OCI-LY1 (cell line): Measurements from ENCODE around the gene THAP6.
"Not testable (repeated sequence)": the region's sequence is repeated elsewhere in the genome, so short reads cannot be mapped to it uniquely, and the experiment has no call there.

Experiments
- H2AFZ ChIP-seq: fragments of 200-600 bp; sonication (generic), shearing (Covaris generic); 2 replicates; pipeline ENCODE4 v1.6.0; 2014; ENCODE audit warnings: antibody characterized with exemption, mild to moderate bottlenecking, low read length
- H3F3A ChIP-seq: fragments of 200-600 bp; sonication (generic), shearing (Covaris generic); 2 replicates; pipeline ENCODE4 v1.6.0; 2014; ENCODE audit warnings: mild to moderate bottlenecking, antibody characterized with exemption, low read length, moderate library complexity; ENCODE audit not compliant: insufficient read depth
- H3K27ac ChIP-seq: fragments of 200-600 bp; sonication (generic); 2 replicates; pipeline ENCODE4 v1.5.1; 2014; ENCODE audit warnings: low read length, mixed run types, mild to moderate bottlenecking, low read depth; ENCODE audit not compliant: poor library complexity, severe bottlenecking
- H3K27me3 ChIP-seq: fragments of 200-600 bp; sonication (generic); 2 replicates; pipeline ENCODE4 v1.6.0; 2014; ENCODE audit warnings: antibody characterized with exemption, mild to moderate bottlenecking, low read length, moderate library complexity; ENCODE audit not compliant: insufficient read depth
- H3K36me3 ChIP-seq: fragments of 200-600 bp; sonication (generic); 2 replicates; pipeline ENCODE4 v1.6.1; 2014; ENCODE audit warnings: mild to moderate bottlenecking, antibody characterized with exemption, low read length, moderate library complexity, mixed read lengths; ENCODE audit not compliant: insufficient read depth
- H3K4me1 ChIP-seq: fragments of 200-600 bp; sonication (generic); 2 replicates; pipeline ENCODE4 v1.5.1; 2014; ENCODE audit warnings: mild to moderate bottlenecking, low read length, moderate library complexity; ENCODE audit not compliant: insufficient read depth, severe bottlenecking
- H3K4me2 ChIP-seq: fragments of 200-600 bp; sonication (generic), shearing (Covaris generic); 2 replicates; pipeline ENCODE4 v1.6.1; 2014; ENCODE audit warnings: low read length
- H3K4me3 ChIP-seq: fragments of 200-600 bp; sonication (generic); 2 replicates; pipeline ENCODE4 v1.5.1; 2014; ENCODE audit warnings: low read length, low read depth, mild to moderate bottlenecking, mixed read lengths; ENCODE audit not compliant: poor library complexity, severe bottlenecking
- H3K79me2 ChIP-seq: fragments of 200-600 bp; shearing (Covaris generic); 2 replicates; pipeline ENCODE4 v1.6.1; 2016; ENCODE audit warnings: mixed run types, low read length, mixed read lengths; ENCODE audit not compliant: insufficient read depth
- H3K9ac ChIP-seq: fragments of 200-600 bp; sonication (generic), shearing (Covaris generic); 2 replicates; pipeline ENCODE4 v1.6.1; 2014; ENCODE audit warnings: mild to moderate bottlenecking, low read length, mixed read lengths
- H3K9me2 ChIP-seq: fragments of 200-600 bp; sonication (generic), shearing (Covaris generic); 2 replicates; pipeline ENCODE4 v1.6.1; 2014; ENCODE audit warnings: low read depth, mild to moderate bottlenecking, low read length, mixed read lengths
- H3K9me3 ChIP-seq: fragments of 200-600 bp; shearing (Covaris generic); 2 replicates; pipeline ENCODE4 v1.6.1; 2014; ENCODE audit warnings: low read length, mixed read lengths
- H4K20me1 ChIP-seq: fragments of 200-600 bp; sonication (generic), shearing (Covaris generic); 2 replicates; pipeline ENCODE4 v1.6.0; 2016; ENCODE audit warnings: mild to moderate bottlenecking, low read length; ENCODE audit not compliant: insufficient read depth
- EZH2 ChIP-seq: fragments of 200-600 bp; sonication (generic), shearing (Covaris generic); IDR thresholded peaks from 2 replicates; pipeline ENCODE4 v1.8.0; 2017; ENCODE audit warnings: borderline replicate concordance, mixed run types, mild to moderate bottlenecking, antibody characterized with exemption, low read length, moderate library complexity, mixed read lengths
- TF ChIP-seq, protein P1 (sequence below): fragments of 200-600 bp; sonication (generic), shearing (Covaris generic); IDR thresholded peaks from 2 replicates; pipeline ENCODE4 v1.5.1; 2017; ENCODE audit warnings: mild to moderate bottlenecking, antibody characterized with exemption, low read length, moderate library complexity, mixed read lengths

The THAP6 gene

DNA sequence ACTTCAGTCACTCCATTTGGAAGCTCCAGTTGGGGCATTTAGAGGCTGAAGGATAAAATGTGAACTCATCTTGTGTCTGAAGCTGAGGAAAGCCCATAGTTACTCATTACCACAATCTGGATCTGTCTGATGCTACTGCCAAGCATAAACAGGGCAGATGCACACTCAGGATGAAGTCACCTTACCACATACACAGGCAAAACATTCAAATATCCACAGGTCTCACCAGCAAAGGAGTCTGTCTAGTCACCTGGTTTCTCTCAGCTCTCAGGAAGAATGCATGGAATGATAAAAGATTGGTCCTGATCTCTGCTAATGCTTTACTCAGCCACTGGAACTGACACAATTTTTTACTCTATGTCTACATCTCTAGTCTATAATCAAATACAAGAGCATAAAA, 28.6 kb downstream of the THAP6 start:
- Histone ChIP-seq H3K27ac (no peak overlapping the region), H3K9ac (no peak overlapping the region), H3K4me1 (peaks cover 7% of the 10 kb centered on the region), H3K79me2 (no peaks in the 10 kb centered on the region), H3K4me2 (no peak overlapping the region), H4K20me1 (no peaks in the 10 kb centered on the region), H2AFZ (no peak overlapping the region), H3F3A (no peaks in the 10 kb centered on the region), H3K27me3 (no peaks in the 10 kb centered on the region), H3K4me3 (no peak overlapping the region), H3K36me3 (no peaks in the 10 kb centered on the region), H3K9me2 (no peaks in the 10 kb centered on the region), H3K9me3 (no peaks in the 10 kb centered on the region)
- no peak for TF ChIP-seq EZH2
- TF ChIP-seq, protein P1, sequence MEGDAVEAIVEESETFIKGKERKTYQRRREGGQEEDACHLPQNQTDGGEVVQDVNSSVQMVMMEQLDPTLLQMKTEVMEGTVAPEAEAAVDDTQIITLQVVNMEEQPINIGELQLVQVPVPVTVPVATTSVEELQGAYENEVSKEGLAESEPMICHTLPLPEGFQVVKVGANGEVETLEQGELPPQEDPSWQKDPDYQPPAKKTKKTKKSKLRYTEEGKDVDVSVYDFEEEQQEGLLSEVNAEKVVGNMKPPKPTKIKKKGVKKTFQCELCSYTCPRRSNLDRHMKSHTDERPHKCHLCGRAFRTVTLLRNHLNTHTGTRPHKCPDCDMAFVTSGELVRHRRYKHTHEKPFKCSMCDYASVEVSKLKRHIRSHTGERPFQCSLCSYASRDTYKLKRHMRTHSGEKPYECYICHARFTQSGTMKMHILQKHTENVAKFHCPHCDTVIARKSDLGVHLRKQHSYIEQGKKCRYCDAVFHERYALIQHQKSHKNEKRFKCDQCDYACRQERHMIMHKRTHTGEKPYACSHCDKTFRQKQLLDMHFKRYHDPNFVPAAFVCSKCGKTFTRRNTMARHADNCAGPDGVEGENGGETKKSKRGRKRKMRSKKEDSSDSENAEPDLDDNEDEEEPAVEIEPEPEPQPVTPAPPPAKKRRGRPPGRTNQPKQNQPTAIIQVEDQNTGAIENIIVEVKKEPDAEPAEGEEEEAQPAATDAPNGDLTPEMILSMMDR, result no peak

- H3K9ac ChIP-seq, H3K27ac ChIP-seq, H4K20me1 ChIP-seq, H3K4me1 ChIP-seq, H3K4me3 ChIP-seq, H3K36me3 ChIP-seq, H3K27me3 ChIP-seq, H2AFZ ChIP-seq, H3K9me3 ChIP-seq, H3K9me2 ChIP-seq, H3K4me2 ChIP-seq, H3F3A ChIP-seq, H3K79me2 ChIP-seq: not testable (repeated sequence)
Measured at GRCh38 chr4:75544220-75544619, 29.9 kb downstream of the THAP6 start.

DNA sequence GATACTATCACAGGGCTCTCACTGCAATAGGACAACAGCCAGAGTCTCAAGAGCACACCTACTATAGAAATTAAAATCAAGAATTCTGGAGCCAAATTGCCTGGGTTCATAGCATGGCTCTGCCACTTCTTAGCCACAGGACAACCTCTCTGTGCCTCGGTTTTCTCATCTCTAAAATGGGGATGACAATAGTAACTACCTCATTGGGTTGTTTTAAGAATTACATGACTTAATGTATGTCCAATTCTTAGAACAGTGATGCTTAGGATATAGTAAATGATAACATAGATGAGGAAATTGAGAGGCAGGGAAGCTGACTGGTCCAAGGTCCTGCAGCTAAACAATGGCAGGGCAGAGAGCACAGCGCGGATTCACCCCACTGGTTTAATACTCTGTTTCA, 30.6 kb downstream of the THAP6 start:
- Histone ChIP-seq H3K36me3 (no peaks in the 10 kb centered on the region), H3K9me3 (no peaks in the 10 kb centered on the region), H3K4me1 (peaks cover 10% of the 10 kb centered on the region), H4K20me1 (no peaks in the 10 kb centered on the region), H2AFZ (no peak overlapping the region), H3K4me3 (no peak overlapping the region), H3K27me3 (no peaks in the 10 kb centered on the region), H3K9me2 (no peaks in the 10 kb centered on the region), H3K4me2 (no peak overlapping the region), H3K9ac (no peak overlapping the region), H3K79me2 (no peaks in the 10 kb centered on the region), H3K27ac (no peak overlapping the region), H3F3A (no peaks in the 10 kb centered on the region)
- TF ChIP-seq, protein P1, result no peak
- TF ChIP-seq EZH2, result no peak

DNA sequence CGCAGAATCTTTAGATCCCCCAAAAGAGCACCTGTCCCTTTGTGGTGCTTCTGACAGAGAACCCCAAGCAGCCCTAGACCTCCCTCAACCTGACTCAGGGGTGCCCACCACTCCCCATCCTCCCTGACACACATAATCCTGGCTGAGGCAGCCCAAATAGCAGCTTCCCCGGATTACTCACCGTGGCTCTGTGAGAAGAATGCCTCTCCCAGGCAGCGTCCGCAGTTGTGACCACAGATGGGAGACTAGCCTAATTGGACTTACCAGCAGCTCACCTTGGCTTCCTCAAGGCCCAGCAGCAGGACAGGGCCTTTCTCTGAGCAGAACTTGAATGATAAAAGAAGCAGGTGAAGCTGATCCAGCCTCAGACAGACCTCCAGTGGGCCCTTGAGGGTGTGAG, 31.3 kb downstream of the THAP6 start:
- H3K4me3 ChIP-seq, result no peak overlapping the region
- H4K20me1 ChIP-seq, result no peaks in the 10 kb centered on the region
- TF ChIP-seq EZH2, result no peak
- TF ChIP-seq, protein P1, result no peak
- H3K79me2 ChIP-seq, result no peaks in the 10 kb centered on the region
- no peaks in the 10 kb centered on the region for H3K9me3 ChIP-seq
- H3K4me2 ChIP-seq, result no peak overlapping the region
- no peaks in the 10 kb centered on the region for H3K36me3 ChIP-seq
- H3K4me1 ChIP-seq, result peaks cover 10% of the 10 kb centered on the region
- H2AFZ ChIP-seq, result no peak overlapping the region
- no peaks in the 10 kb centered on the region for H3F3A ChIP-seq
- H3K27ac ChIP-seq, result no peak overlapping the region
- no peaks in the 10 kb centered on the region for H3K9me2 ChIP-seq
- no peak overlapping the region for H3K9ac ChIP-seq
- no peaks in the 10 kb centered on the region for H3K27me3 ChIP-seq
